NCI-H2196 (cell line): ENCODE measurements around the gene ZDHHC3.
A peak's percentile ranks its signal among the peaks of the same experiment; 100 is the strongest.

Experiments used
- DNase-seq: peaks from one replicate; lab custom pipeline; 2025; ENCODE audit not compliant: unreplicated experiment; lab: John Stamatoyannopoulos, UW

ZDHHC3 gene

DNA sequence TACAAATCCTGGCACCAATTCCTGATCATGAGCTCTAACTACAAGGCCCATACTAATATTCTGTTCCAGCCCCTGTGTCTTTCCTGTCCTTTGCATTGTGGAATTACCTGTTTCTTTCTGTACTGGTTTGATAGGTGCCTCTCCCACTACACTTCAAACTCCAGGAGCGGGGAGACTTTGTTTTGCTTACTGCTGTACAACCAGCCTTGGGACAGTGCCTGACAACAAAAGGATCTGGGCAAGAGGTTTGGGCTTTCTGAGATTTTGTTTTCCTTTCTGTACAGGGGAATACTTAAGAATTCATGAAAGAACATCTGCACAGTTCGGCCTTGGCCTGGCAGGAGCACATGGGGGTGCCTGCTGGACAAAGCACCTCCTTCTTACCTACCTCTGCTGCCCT is 45.1 kb downstream of the ZDHHC3 start:
- no peak for DNase-seq

DNA sequence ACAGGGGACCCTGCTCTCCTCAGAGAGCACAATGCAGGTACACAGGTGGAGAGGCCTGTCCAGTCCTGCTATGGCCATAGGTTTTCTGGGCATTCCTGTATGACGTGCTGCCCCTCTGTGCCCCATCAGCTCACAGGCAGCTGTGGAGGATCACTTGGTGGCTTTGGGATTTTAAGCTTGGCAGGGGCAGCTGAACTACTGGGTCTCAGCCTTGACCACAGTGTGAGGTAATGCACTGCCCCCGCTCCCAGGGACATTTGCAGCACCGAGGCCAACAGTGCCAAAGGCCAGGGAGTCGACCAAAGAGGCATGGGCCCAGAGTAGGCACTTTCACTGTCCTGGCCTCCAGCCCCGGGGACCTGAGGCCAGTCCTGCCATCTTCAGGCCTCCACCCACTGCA is 46.2 kb downstream of the ZDHHC3 start:
- DNase-seq = no peak

DNA sequence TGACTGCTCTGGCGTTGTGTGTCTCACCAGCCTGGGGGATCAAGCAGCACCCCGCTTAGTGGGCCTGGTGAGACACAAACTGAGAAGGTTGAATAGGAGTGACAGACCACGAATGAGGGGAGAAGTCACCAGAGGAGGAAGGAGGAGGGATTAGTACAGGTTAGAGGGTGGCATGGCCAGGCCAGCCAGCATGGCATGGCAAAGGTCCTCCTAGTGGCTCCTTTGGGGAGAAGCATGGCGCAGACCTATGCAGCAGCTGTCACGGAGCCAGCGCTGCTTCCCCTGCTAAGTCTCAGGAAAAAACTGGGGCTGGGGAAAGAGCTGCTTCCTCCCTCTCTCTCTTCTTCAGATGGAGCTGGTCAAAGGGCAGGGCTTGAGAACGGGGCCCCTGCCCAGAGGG is 48.6 kb downstream of the ZDHHC3 start:
- DNase-seq = no peak

DNA sequence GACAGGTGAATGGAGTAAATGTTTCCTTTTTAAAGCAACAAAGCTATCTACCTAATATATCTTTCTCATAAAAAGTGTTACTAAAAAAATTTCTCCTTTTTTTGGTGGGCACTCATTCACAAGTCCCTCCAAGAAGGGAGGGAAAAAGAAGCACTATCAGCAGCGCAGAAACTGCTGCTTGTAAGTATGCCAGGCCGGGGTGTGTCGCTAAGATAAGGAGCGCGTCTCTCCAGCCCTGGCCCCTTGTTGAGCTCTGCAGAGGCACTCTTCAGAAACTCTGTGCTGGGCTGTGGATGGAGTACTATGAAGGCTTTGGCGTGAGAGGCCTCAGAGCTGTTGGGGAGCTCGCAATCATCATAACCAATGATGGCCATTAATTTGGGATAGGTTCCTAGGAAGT is 49.1 kb downstream of the ZDHHC3 start:
- DNase-seq = no peak

DNA sequence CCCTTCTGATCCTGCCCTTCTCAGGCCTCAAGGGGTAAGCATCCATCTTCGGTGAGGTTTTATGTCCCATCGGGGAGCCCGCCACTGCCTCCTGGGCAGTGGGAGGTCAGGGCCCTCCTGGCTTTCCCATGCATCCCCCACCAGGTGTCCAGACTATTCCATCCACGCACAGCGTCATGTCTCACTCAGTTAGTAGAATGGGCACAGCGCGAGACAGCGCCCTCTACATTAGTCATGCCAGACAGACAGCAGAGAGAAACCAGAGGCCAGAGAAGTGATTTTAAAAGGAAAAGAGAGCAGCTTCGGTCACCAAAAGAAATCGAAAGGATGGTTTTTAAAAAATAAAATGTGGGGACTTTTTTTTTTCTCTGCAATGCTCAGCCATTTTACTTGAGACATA is 49.8 kb downstream of the ZDHHC3 start:
- DNase-seq = no peak

DNA sequence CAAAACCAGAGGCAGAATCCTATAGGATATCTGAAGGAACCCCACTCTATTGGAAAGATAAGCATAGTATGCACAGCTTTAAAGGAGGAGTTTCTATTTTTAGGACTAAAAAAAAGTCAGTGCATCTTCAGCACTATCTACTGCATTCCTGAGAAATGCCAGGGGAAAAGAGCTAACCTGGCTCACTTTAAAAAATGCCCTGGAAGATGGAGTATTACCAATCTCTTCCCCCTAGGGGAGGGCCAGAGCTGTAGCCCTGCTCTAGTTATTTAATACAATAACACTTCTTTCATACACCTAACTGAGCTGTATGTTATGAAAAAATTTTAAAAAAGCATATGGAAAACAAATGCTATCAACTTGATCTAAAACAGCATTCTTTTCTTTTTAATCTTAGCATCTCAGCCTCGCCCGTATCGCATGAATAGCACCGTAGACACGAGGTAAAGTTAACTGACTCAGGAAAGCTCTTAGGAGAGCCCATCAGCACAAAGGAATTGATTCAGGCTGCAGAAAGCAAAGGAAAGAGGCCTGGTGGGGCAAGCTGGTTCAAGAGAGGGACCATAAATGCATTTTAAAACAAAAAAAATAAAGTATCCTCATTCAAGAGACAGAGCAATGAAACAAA is 51.4 kb downstream of the ZDHHC3 start:
- DNase-seq = no peak

DNA sequence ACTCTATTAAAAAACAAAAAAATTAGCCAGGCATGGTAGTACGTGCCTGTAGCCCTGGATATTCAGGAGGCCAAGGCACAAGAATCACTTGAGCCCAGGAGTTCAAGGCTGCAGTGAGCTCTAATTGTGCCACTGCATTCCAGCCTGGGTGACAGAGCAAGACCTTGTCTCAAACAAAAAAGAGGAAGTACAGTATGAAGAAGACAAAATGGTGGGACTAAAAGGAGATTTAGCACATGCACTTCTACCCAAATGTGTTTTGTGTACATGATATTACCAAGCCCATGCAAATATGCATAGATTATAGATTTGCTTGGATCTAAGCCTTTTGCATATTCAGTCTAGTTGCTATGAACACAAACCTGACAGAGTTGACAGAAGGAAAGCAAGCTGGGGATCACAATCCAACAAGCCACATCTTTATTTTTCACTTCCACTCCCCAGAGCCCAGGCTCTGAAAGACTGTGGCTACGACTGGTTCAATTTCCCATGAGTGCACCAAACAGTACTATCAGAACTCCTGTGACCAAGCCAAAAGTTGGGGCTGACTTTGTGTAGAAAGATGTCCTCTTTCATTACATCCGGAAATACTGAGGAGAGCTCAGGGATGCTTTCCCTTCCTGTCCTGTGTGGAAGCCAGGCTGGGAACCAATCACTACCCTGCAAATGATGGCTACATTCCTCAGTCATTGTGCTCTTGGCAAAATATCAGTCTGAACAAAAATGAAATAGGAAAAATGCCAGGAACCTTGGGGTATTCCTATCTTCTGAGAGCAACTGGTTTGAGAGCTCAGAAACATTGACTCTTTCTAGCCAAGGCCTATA is 52.1 kb downstream of the ZDHHC3 start:
- no peak for DNase-seq

DNA sequence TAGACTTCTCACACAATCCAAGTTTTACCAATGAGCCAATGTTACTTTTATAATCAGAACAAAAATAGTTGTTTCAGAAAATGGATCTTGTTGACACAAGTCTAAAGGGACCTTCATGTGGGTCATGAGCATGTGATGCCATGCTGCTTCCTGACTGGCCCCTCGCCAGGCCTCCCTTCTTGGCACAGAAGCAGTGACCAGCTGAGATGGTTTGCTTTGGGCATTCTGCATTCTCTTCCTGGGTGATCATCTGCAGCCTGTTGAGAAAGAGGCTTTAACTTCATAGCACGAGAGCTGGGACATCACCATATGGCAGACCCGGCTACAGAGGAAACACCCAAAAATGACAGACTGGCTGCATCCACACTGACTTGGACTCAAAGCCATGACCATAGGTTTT is 55.9 kb downstream of the ZDHHC3 start:
- no peak for DNase-seq

DNA sequence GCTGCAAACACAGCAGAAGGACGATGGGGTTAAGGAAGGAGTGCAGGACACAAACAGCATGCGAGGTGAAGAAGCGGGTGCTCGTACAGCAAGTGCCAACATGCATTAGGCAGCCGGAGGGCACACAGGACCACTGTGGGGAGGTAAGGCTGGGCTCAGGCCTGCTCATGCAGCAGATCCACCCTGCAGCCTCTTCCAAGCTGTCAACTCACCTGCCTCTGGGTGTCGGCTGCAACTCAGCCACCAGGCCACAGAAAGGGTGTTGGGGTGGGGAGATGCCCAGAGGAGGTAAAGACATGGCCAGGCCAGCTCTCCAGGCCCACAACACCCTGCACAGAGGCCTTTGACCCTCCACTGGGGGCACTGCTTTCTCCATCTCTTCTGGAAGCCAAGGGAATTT is 57.4 kb downstream of the ZDHHC3 start:
- DNase-seq = no peak

DNA sequence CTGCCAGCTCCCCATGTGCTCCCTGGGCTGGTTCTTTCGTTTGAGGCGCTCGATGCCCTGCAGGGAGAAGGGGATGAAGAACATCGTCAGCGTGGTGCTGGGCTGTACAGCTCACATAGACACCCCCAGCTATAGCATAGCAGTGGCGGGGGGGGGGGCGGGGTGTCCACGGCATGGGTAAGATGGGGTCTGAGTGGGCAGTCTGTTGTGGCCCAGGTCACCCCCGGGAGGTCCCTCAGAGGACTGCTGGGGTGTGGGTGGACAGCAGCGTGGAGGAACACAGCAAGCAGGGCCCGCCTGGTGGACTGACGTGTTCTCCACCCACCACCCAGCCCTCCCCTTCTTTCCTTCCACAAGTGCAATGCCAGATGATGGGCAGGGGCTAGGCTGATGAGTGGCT is 57.9 kb downstream of the ZDHHC3 start:
- DNase-seq = no peak

DNA sequence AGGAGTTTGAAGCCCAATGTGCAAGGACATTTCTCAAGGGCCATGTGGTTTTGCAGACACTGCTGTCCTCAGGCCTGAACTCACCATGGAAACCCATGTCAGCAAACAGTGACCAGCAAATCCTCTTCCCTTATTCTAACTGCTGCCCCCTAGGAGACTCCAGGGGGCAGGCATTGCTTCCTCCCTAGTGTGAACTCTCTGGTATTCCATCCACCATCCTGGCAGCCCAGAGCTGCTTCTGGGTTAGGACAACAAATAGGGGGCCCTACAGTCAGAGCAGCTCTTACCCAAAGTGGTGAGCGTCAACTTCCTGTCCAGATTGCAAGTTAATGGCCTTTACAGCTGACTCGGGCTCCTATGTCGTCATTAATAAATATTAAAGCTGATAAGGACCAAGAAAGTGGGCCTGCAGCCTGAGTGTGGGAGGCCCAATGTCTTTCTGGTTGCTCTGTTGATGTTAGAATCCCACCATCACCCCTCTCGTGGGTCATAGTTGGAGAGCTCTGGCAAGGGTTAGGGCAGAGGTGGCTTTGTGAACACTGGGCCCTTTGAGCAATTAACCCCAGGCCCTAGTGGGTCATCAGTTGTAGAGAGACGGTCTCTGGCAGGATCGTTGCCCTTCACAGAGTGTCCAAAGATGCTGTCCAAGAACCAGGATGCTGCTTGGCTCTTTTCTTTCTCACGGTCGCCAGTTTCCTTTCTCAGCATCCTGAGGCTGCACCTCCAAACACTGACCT is 60.1 kb downstream of the ZDHHC3 start:
- no peak for DNase-seq

DNA sequence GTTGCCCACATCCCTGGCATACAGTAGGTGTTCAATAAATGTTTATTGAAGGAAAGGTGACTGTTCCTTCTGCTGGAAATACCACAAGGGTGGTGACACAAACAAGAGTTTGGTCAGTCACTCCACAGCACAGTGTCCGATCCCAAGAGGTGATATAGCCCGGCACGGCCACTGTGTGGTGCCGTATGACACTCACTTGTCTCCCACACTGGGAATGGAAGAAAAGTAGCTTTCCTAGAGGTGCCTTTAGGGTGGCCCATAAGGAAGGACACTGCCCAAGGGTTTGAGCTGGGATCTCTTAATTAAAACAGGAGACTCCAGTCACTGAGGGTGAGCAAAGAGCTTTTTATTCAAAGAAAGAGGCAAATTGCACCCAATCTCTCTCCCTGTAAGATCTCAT is 61.0 kb downstream of the ZDHHC3 start:
- no peak for DNase-seq

DNA sequence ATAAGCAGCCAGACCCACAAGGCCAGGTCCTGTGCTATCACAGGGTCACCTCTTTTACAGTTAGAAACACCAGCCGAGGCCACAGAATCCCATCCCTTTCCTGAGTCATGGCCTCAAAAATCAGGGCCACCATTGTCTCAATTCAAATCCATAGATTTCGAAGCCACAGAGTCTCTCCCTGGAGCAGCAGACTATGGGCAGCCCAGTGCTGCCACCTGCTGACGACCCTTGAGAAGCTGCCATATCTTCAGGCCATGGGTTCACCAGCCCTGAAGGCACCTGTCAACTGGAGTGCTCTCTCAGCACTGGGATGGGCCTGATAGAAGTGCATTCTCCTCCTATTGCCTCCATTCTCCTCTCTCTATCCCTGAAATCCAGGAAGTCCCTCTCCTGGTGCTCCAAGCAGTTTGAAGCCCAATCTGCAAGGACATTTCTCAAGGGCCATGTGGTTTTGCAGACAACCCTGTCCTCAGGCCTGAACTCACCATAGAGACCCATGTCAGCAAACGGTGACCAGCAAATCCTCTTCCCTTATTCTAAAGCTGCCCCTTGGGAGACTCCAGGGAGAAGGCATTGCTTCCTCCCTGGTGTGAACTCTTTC is 62.0 kb downstream of the ZDHHC3 start:
- DNase-seq = peak; percentile 46

DNA sequence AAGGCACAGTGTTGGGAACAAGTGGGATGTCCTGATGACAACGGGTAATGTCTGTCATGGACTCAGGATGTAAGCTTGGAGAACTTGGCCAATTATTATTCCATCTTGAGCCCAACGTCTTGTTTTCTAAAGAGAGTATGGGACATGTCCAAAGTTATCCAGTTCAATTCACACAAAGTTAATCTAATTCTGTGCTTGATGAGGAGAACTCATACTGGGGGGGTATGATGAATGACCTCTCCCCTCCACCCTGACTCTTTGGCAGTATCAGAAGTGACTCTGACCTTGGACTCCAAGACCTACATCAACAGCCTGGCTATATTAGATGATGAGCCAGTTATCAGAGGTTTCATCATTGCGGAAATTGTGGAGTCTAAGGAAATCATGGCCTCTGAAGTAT is 65.3 kb downstream of the ZDHHC3 start:
- no peak for DNase-seq

DNA sequence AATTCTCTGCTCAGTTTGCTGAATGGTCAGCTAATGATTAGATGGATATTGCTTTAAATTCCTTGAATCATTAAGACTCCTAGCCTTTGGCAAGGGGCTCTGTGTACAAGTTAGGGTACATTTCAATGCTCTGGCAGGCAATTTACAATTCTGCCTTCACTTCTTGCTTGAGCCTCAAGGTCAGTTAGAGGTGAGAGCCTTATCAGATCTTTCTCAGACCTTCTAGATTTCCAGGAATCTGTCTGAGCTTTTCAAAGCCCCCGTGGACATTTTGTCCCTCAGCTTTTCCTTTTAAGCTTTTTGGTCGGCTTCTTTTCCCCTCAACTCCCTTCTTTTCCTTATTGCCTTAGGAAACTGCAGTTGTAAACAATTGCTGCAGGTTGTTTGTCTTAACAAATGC is 66.9 kb downstream of the ZDHHC3 start:
- DNase-seq = no peak

DNA sequence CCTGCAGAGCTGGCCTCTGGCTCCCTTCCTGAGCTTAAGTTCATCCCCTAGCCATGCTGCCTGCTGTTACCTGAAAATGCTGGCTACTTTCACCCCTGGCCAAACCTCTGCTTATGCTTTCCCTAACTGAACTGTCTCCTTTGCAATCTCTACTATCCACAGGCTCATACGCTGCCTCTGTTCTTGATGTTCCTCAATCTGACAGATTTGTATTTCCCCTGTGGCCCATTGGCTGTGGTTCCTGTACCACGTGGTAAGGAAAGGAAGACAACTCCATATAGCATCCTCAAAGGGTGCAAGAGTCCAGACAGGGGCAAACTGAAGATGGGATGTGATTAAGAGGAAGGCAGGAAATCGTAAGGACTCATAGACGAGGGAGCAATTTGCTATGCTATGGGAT is 68.4 kb downstream of the ZDHHC3 start:
- DNase-seq = no peak

DNA sequence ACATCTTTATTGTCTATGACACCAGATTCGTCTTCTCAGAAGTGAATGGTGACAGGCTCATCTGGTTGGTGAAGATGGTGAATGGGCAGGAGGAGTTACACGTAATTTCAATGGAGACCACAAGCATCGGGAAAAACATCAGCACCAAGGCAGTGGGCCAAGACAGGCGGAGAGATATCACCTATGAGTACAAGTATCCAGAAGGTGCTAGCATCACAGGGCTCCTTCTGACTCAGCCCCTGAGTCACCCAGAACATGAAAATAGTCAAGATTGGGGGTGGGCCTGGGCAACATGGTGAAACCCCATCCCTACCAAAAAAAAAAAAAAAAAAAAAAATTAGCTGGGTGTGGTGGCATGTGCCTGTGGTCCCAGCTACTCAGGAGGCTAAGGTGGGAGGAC is 69.0 kb downstream of the ZDHHC3 start:
- no peak for DNase-seq

DNA sequence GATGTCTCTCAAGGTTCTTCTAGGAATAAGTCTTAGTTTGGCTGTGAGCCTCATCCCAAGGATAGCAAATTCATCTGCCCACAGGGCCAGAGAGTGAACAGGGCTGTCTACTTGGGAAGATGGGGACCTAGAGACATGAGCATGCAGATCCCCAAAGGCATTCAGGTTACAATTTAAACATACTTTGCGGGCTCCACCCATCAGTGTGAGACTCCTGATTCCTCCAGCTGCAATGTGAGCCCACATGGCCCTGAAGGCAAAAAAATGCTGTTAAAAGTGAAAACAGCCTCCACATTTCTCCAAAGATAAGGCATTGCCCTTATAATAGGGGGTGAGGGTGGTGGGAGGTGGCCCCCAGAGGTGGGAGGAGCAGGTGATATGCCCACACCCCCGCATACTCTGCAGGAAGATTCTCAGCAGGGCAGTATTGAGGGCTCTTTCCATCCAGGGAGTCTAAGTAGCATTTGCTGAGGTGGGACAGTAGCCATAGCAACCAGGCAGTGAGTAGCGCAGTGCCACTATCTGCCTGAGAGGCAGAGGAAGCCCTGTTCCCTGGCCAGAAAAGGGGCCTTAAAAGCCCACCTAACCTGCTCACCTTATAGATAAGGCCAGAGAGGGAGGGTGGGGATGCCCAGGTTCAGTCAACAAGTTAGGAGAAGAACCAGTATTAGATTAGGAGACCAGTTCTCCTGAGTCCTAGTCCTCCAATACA is 70.4 kb downstream of the ZDHHC3 start:
- no peak for DNase-seq

DNA sequence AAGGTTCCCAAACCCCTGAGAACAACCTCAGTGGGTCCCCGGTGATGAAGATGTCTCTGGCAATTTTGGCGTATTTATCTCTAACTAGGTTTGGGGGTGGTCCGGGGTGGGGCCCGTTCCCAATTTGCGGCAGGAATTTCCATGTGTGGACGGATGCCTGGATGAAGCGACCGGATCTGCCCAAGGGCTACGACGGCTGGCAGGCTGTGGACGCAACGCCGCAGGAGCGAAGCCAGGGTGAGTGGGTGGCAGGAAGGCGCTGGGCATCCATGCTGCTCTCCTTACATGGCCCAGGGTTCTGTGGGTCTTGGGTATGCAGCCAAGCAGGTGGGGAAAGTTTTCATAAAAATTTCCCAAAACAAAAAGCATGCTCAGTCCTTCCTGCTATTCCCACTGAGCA is 72.2 kb downstream of the ZDHHC3 start:
- no peak for DNase-seq

DNA sequence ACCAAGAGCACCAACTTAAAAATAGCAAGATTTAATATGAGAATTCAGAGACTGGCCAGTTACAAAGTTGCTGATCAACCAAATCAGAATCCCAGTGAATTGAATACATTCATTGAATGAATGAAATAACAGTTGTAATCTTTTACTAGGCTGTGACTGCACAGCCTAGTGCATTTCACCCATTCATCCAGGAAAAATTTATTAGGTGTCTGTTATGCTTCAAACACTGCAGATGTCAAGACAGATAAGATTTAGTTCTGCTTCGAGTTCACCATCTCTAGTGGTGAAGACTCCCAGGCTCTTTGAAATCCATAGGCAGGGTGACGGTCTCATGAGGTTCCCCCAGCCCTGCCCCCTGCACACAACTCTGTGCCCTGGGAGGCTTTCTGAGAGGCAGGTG is 72.7 kb downstream of the ZDHHC3 start:
- no peak for DNase-seq

DNA sequence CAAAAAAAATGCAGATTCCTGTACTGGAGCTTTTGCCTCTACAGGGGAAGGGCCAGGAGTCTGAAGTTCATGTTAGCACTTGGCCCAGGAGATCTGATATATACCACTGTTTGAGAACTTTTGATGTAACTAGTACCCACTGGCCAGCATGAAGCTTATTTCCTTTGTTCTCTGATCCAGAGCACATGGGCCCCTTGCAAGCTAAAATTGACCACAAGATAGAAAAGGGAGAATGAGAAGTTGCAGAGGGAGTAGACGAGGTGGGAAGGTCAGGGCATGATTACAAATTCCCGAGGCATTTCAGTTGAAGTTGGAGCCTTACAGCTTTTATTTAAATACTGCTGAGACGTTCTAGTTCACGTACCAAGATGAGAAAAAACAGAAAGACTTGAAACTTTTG is 73.3 kb downstream of the ZDHHC3 start:
- DNase-seq = no peak
